Measurements from ENCODE around the gene CREBRF. TPM values are rescaled to one million over a fixed set of nuclear protein-coding genes. Genes with fewer than 3 reads are reported as not detected.
"Not testable (repeated sequence)": the region's sequence is repeated elsewhere in the genome, so short reads cannot be mapped to it uniquely, and the experiment has no call there.

CREBRF gene
- total and polyA plus RNA-seq, 7 donors = 0.92 to 17.1 (median 13.1) TPM

- WGBS, 3 donors = 86 to 95% (median 91%) methylated on average over 5 of the region's 5 CpGs
- H3K9me3 ChIP-seq = no peaks in the 10 kb centered on the region
Observed at GRCh38 chr5:173152547-173152946, 96.4 kb downstream of the CREBRF start.

GRCh38 chr5:173153842-173154241 is 97.7 kb downstream of the CREBRF start:
- H3K27me3 ChIP-seq (ENCODE audit: insufficient read depth in 3 of 3, low read length in 2 of 3) = no peaks in the 10 kb centered on the region
- intact Hi-C loops (cut with DNase I) = no loop called here
- no peak overlapping the region for H3K27ac ChIP-seq
- no peaks in the 10 kb centered on the region for H3K4me1 ChIP-seq
- no peak for DNase-seq
- peaks cover 10 to 95% of the 10 kb centered on the region in 2 donors for H3K36me3 ChIP-seq (ENCODE audit: insufficient read depth in 1 of 2, low read depth in 1 of 2)
- 89 to 93% (median 90%) methylated on average over 7 of the region's 7 CpGs for WGBS, 3 donors
- no peaks in the 10 kb centered on the region for H3K9me3 ChIP-seq
- no peak for ATAC-seq
- TF ChIP-seq, protein P1, sequence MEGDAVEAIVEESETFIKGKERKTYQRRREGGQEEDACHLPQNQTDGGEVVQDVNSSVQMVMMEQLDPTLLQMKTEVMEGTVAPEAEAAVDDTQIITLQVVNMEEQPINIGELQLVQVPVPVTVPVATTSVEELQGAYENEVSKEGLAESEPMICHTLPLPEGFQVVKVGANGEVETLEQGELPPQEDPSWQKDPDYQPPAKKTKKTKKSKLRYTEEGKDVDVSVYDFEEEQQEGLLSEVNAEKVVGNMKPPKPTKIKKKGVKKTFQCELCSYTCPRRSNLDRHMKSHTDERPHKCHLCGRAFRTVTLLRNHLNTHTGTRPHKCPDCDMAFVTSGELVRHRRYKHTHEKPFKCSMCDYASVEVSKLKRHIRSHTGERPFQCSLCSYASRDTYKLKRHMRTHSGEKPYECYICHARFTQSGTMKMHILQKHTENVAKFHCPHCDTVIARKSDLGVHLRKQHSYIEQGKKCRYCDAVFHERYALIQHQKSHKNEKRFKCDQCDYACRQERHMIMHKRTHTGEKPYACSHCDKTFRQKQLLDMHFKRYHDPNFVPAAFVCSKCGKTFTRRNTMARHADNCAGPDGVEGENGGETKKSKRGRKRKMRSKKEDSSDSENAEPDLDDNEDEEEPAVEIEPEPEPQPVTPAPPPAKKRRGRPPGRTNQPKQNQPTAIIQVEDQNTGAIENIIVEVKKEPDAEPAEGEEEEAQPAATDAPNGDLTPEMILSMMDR (IDR thresholded peaks at IDR 0.05) = no peak
- no peak overlapping the region for H3K4me3 ChIP-seq

More at GRCh38 chr5:173152547-173152946, 96.4 kb downstream of the CREBRF start:
- intact Hi-C loops (cut with DNase I) = no loop called here
- no peak overlapping the region for H3K4me3 ChIP-seq
- no peaks in the 10 kb centered on the region for H3K27me3 ChIP-seq (ENCODE audit: insufficient read depth in 3 of 3, low read length in 2 of 3)
- TF ChIP-seq, protein P1 (IDR thresholded peaks at IDR 0.05) = no peak
- no peak overlapping the region for H3K27ac ChIP-seq
- H3K4me1 ChIP-seq = no peaks in the 10 kb centered on the region
- DNase-seq (no peak), ATAC-seq (no peak)
- H3K36me3 ChIP-seq (ENCODE audit: insufficient read depth in 1 of 2, low read depth in 1 of 2) = peaks cover 10 to 92% of the 10 kb centered on the region in 2 donors

DNA sequence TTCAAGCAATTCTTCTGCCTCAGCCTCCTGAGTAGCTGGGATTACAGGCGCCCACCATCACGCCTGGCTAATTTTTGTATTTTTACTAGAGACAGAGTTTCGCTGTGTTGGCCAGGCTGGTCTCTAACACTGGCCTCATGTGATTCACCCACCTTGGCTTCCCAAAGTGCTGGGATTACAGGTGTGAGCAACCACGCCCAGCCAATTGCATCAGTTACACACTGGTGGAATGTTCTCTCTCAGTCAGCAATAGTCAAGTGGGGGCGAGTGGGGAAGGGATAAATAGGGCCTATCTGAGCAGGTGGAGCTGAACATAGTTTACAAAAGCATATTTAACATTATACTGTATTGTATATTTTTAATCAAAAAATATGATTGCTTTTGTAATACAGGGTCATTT is 98.5 kb downstream of the CREBRF start:
- WGBS, 3 donors = 96 to 99% (median 98%) methylated on average over 5 of the region's 5 CpGs
- H3K4me1 ChIP-seq; intact Hi-C loops (cut with DNase I): not testable (repeated sequence)

DNA sequence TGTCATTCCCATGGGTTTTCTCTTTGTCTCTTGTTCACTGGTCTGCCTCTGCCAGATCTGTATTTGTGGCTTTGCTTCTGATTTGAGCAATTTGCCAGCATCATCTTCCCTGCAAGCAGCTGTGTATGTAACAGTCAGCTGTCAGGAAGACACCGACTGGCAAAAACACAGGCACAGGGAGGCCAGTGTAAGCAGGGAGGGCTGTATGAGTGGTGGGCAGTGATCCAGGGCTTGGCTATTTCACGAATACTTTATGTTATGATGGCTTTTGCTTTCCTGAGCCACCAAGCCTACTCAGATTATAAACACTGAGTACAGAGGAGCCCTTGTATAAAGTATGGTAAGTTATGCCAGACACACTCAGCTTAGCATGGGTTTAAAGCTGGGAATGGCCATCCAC is 99.8 kb downstream of the CREBRF start:
- no peak overlapping the region for H3K4me3 ChIP-seq
- H3K4me1 ChIP-seq = no peaks in the 10 kb centered on the region
- TF ChIP-seq, protein P1 (IDR thresholded peaks at IDR 0.05) = no peak
- H3K36me3 ChIP-seq (ENCODE audit: insufficient read depth in 1 of 2, low read depth in 1 of 2) = peaks cover 10 to 96% of the 10 kb centered on the region in 2 donors
- H3K27me3 ChIP-seq (ENCODE audit: insufficient read depth in 3 of 3, low read length in 2 of 3) = no peaks in the 10 kb centered on the region
- no peak for DNase-seq
- intact Hi-C loops (cut with DNase I) = no loop called here
- H3K27ac ChIP-seq = no peak overlapping the region
- 10 to 63% (median 29%) methylated on average over 2 of the region's 2 CpGs for WGBS, 3 donors
- ATAC-seq = no peak
- no peaks in the 10 kb centered on the region for H3K9me3 ChIP-seq

More for the DNA sequence above, 98.5 kb downstream of the CREBRF start:
- H3K27ac ChIP-seq; H3K9me3 ChIP-seq; DNase-seq; H3K27me3 ChIP-seq (ENCODE audit: insufficient read depth in 3 of 3, low read length in 2 of 3); ATAC-seq; H3K4me3 ChIP-seq: not testable (repeated sequence)
- peaks cover 10 to 95% of the 10 kb centered on the region in 2 donors for H3K36me3 ChIP-seq (ENCODE audit: insufficient read depth in 1 of 2, low read depth in 1 of 2)

DNA sequence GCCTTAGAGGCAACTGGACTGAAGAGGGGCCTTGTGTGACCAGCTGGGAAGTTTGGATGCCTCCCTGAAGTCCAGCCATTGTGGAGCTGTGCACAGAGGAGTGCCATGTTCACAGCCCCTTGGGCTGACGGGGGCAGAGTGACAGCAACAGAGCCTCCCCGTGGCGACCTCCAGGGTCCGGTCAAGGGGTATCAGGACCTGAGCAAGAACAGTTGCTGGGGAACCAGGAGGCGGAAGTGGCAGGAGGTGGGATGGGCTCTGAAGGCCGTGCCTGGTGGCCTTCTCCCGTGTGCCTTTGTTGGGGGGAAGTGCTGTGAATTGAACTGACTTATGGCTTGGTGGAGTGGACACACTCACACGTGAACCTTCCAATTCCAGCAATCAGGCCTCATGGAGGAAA is 102.2 kb downstream of the CREBRF start:
- Histone ChIP-seq H3K27ac (no peak overlapping the region), H3K4me3 (no peak overlapping the region), H3K9me3 (no peaks in the 10 kb centered on the region), H3K27me3 (ENCODE audit: insufficient read depth in 3 of 3, low read length in 2 of 3) (no peaks in the 10 kb centered on the region), H3K4me1 (no peaks in the 10 kb centered on the region), H3K36me3 (ENCODE audit: insufficient read depth in 1 of 2, low read depth in 1 of 2) (peaks cover 5 to 96% of the 10 kb centered on the region in 2 donors)
- intact Hi-C loops (cut with DNase I) = no loop called here
- no peak for ATAC-seq
- TF ChIP-seq, protein P1 (IDR thresholded peaks at IDR 0.05) = no peak
- WGBS, 3 donors = 76 to 92% (median 88%) methylated on average over 8 of the region's 8 CpGs
- DNase-seq = no peak
